H9 (cell line): ENCODE results near the gene PHKG2. TPM values are rescaled to one million over a fixed set of nuclear protein-coding genes. Genes with fewer than 3 reads are reported as not detected.

Experiments
- DNase-seq: peaks from one replicate; pipeline ENCODE4 v3.0.0-alpha.2; 2017
- H2AFZ ChIP-seq: one replicate; pipeline ENCODE4 v1.6.1; 2013; ENCODE audit warnings: mild to moderate bottlenecking, low read length, control low read depth, moderate library complexity
- H2AK5ac ChIP-seq: 2 replicates; pipeline ENCODE4 v1.6.1; 2013; ENCODE audit warnings: low read length, control low read depth, mixed read lengths; ENCODE audit not compliant: insufficient read length
- H2BK120ac ChIP-seq: one replicate; pipeline ENCODE4 v1.6.1; 2013; ENCODE audit warnings: low read depth, mild to moderate bottlenecking, low read length, control low read depth, inconsistent platforms; ENCODE audit not compliant: poor library complexity, severe bottlenecking
- H2BK12ac ChIP-seq: 2 replicates; pipeline ENCODE4 v1.6.1; 2013; ENCODE audit warnings: low read length, control low read depth, mixed read lengths, low read depth; ENCODE audit not compliant: insufficient read length
- H2BK15ac ChIP-seq: 2 replicates; pipeline ENCODE4 v1.6.1; 2013; ENCODE audit warnings: low read depth, low read length, control low read depth
- H2BK20ac ChIP-seq: one replicate; pipeline ENCODE4 v1.6.1; 2013; ENCODE audit warnings: low read depth, mild to moderate bottlenecking, low read length, control low read depth, inconsistent platforms; ENCODE audit not compliant: poor library complexity, severe bottlenecking
- H2BK5ac ChIP-seq: 2 replicates; pipeline ENCODE4 v1.6.1; 2013; ENCODE audit warnings: low read length, control low read depth, mixed read lengths; ENCODE audit not compliant: insufficient read length
- H3K14ac ChIP-seq: 2 replicates; pipeline ENCODE4 v1.6.1; 2013; ENCODE audit warnings: low read length, control low read depth; ENCODE audit not compliant: insufficient read depth
- H3K18ac ChIP-seq: 2 replicates; pipeline ENCODE4 v1.6.1; 2013; ENCODE audit warnings: low read depth, mild to moderate bottlenecking, mixed read lengths, low read length, control low read depth; ENCODE audit not compliant: insufficient read length
- H3K23ac ChIP-seq: 2 replicates; pipeline ENCODE4 v1.6.1; 2013; ENCODE audit warnings: low read length, control low read depth, mixed read lengths, low read depth; ENCODE audit not compliant: insufficient read length
- H3K23me2 ChIP-seq: 2 replicates; pipeline ENCODE4 v1.6.1; 2013; ENCODE audit warnings: low read depth, mild to moderate bottlenecking, mixed read lengths, low read length, control low read depth; ENCODE audit not compliant: insufficient read length, poor library complexity, severe bottlenecking
- H3K27ac ChIP-seq: 2 replicates; pipeline ENCODE4 v1.5.1; 2013; ENCODE audit warnings: low read length, control low read depth, mixed read lengths, low read depth; ENCODE audit not compliant: insufficient read length
- H3K27me3 ChIP-seq: 2 replicates; pipeline ENCODE4 v1.6.1; 2013; ENCODE audit warnings: low read length, control low read depth, inconsistent platforms; ENCODE audit not compliant: insufficient read depth
- H3K4ac ChIP-seq: 2 replicates; pipeline ENCODE4 v1.6.1; 2013; ENCODE audit warnings: low read depth, mild to moderate bottlenecking, control low read depth, inconsistent platforms, low read length, moderate library complexity
- H3K4me1 ChIP-seq: 2 replicates; pipeline ENCODE4 v1.6.1; 2013; ENCODE audit warnings: low read length, control low read depth, inconsistent platforms; ENCODE audit not compliant: insufficient read depth
- H3K4me2 ChIP-seq: 2 replicates; pipeline ENCODE4 v1.6.1; 2013; ENCODE audit warnings: low read length, control low read depth, mixed read lengths; ENCODE audit not compliant: insufficient read length, insufficient read depth
- H3K56ac ChIP-seq: 2 replicates; pipeline ENCODE4 v1.6.1; 2013; ENCODE audit warnings: low read depth, mild to moderate bottlenecking, mixed read lengths, low read length, control low read depth; ENCODE audit not compliant: insufficient read length
- H3K79me1 ChIP-seq: 2 replicates; pipeline ENCODE4 v1.6.1; 2013; ENCODE audit warnings: low read depth, mild to moderate bottlenecking, moderate library complexity, low read length, control low read depth, inconsistent platforms; ENCODE audit not compliant: insufficient read depth, poor library complexity, severe bottlenecking
- H3K79me2 ChIP-seq: 2 replicates; pipeline ENCODE4 v1.6.1; 2013; ENCODE audit warnings: low read length, control low read depth, inconsistent platforms; ENCODE audit not compliant: insufficient read depth
- H3K9ac ChIP-seq: 2 replicates; pipeline ENCODE4 v1.6.1; 2013; ENCODE audit warnings: low read length, control low read depth, mixed read lengths; ENCODE audit not compliant: insufficient read length; ENCODE audit errors: extremely low read depth
- H3K9me3 ChIP-seq: one replicate; pipeline ENCODE4 v1.6.1; 2013; ENCODE audit warnings: low read depth, low read length, inconsistent platforms; ENCODE audit not compliant: control insufficient read depth
- H3T11ph ChIP-seq: one replicate; pipeline ENCODE4 v1.6.1; 2013; ENCODE audit warnings: mild to moderate bottlenecking, low read length, control low read depth, inconsistent platforms
- H4K20me1 ChIP-seq: one replicate; pipeline ENCODE4 v1.6.1; 2013; ENCODE audit not compliant: control insufficient read depth, insufficient read length, insufficient read depth
- H4K5ac ChIP-seq: 2 replicates; pipeline ENCODE4 v1.6.1; 2013; ENCODE audit warnings: low read depth, mild to moderate bottlenecking, mixed read lengths, low read length, control low read depth; ENCODE audit not compliant: insufficient read length
- H4K8ac ChIP-seq: replicated peaks from 2 replicates; pipeline ENCODE4 v1.6.1; 2013; ENCODE audit warnings: low read length, control low read depth, mixed read lengths, low read depth; ENCODE audit not compliant: insufficient read length
- H4K91ac ChIP-seq: 2 replicates; pipeline ENCODE4 v1.6.1; 2013; ENCODE audit warnings: low read depth, mild to moderate bottlenecking, moderate library complexity, mixed read lengths, low read length, control low read depth; ENCODE audit not compliant: insufficient read length
- H3K27ac Mint-ChIP-seq, 3 experiments: 2 replicates in 2 of 3; 3 replicates in 1 of 3; pipeline ENCODE4 v1.8.0; 2020 to 2021; ENCODE audit warnings: mixed read lengths in 3 of 3, mild to moderate bottlenecking in 1 of 3, moderate library complexity in 1 of 3
- H3K27me3 Mint-ChIP-seq: 2 replicates; pipeline ENCODE4 v1.8.0; 2021; ENCODE audit warnings: low read depth, mild to moderate bottlenecking, moderate library complexity, mixed read lengths
- H3K36me3 Mint-ChIP-seq, 3 experiments: 2 replicates in 2 of 3; 3 replicates in 1 of 3; pipeline ENCODE4 v1.8.0; 2020 to 2021; ENCODE audit warnings: low read depth in 3 of 3, mixed read lengths in 3 of 3; ENCODE audit not compliant: insufficient read depth in 1 of 3
- H3K4me1 Mint-ChIP-seq, 2 experiments: 2 replicates each; pipeline ENCODE4 v1.8.0; 2020; ENCODE audit warnings: mixed read lengths in 2 of 2
- H3K4me3 Mint-ChIP-seq, 2 experiments: 2 replicates in 1 of 2; 3 replicates in 1 of 2; pipeline ENCODE4 v1.8.0; 2020 to 2021; ENCODE audit warnings: mild to moderate bottlenecking in 2 of 2, mixed read lengths in 2 of 2, moderate library complexity in 1 of 2
- H3K9me3 Mint-ChIP-seq, 2 experiments: 2 replicates in 1 of 2; 3 replicates in 1 of 2; pipeline ENCODE4 v1.8.0; 2020; ENCODE audit warnings: mild to moderate bottlenecking in 2 of 2, mixed read lengths in 2 of 2, moderate library complexity in 1 of 2
- CTCF ChIP-seq: fragments of 200-600 bp; sonication (generic); conservative IDR thresholded peaks from 3 replicates; pipeline ENCODE4 v1.8.0; 2021; ENCODE audit warnings: antibody characterized with exemption, mild to moderate bottlenecking
- WGBS: extraction: QIAGEN DNeasy Blood & Tissue Kit; methylation state at CpG from one replicate; pipeline ENCODE4 v1.1.7; 2013; ENCODE audit warnings: missing lambda C conversion rate, low lambda C conversion rate, mixed read lengths; ENCODE audit not compliant: insufficient read length; ENCODE audit errors: extremely low coverage; 5-methylcytosine and 5-hydroxymethylcytosine counted together
- total RNA-seq: library from RNA; stranded (reverse); gene quantifications from 2 replicates; pipeline ENCODE4 v1.2.1, GENCODE V29; 2021

Gene PHKG2
- total RNA-seq, 1 experiment from 2014 or later: 46.6 TPM

GRCh38 chr16:30768583-30769181 is 20.5 kb downstream of the PHKG2 start:
- DNase-seq: no peak
- Histone ChIP-seq H3K79me2 (no peaks in the 10 kb centered on the region), H4K5ac (no peak overlapping the region), H3K4me1 (no peaks in the 10 kb centered on the region), H3K56ac (no peak overlapping the region), H2BK5ac (no peak overlapping the region), H3K23ac (no peak overlapping the region), H4K91ac (no peak overlapping the region), H3K4ac (no peak overlapping the region), H3K23me2 (no peaks in the 10 kb centered on the region), H3K9me3 (no peaks in the 10 kb centered on the region), H3K14ac (no peak overlapping the region), H2BK20ac (no peak overlapping the region), H4K8ac (no peak overlapping the region), H2BK120ac (no peak overlapping the region), H2BK15ac (no peak overlapping the region), H3K18ac (no peak overlapping the region), H2AK5ac (no peak overlapping the region), H3K27me3 (no peaks in the 10 kb centered on the region), H3K79me1 (no peaks in the 10 kb centered on the region), H4K20me1 (no peaks in the 10 kb centered on the region), H3K27ac (no peak overlapping the region), H3K9ac (no peak overlapping the region), H2BK12ac (no peak overlapping the region), H2AFZ (no peak overlapping the region), H3K4me2 (no peak overlapping the region), H3T11ph (no peak overlapping the region)
- no CpG with 5 or more reads among the region's 23 CpGs for WGBS
- H3K36me3 Mint-ChIP-seq: peaks cover 63 to 100% (median 95%) of the 10 kb centered on the region in 3 experiments
- H3K4me1 Mint-ChIP-seq: 0 out of 4 replicates have a peak, but pooled peaks cover 0 to 1% of the 10 kb centered on the region in 2 experiments
- H3K4me3 Mint-ChIP-seq: no peak overlapping the region; a peak in 1 of 5 replicates
- no peak overlapping the region for H3K27ac Mint-ChIP-seq
- H3K27me3 Mint-ChIP-seq: no peaks in the 10 kb centered on the region
- no peak for TF ChIP-seq CTCF
- no peaks in the 10 kb centered on the region for H3K9me3 Mint-ChIP-seq
